Osteocyte (in vitro differentiated cells): ENCODE data around the gene ME2. TPM values are rescaled to one million over a fixed set of nuclear protein-coding genes. Genes with fewer than 3 reads are reported as not detected.

Experiments used
- DNase-seq: peaks from one replicate; pipeline ENCODE4 v3.0.0; 2021; ENCODE audit warnings: mixed read lengths; ENCODE audit not compliant: unreplicated experiment; ENCODE audit errors: extremely low spot score
- H3K27ac Mint-ChIP-seq: one replicate; pipeline ENCODE4 v1.8.0; 2021; ENCODE audit warnings: mild to moderate bottlenecking, mixed read lengths; ENCODE audit not compliant: unreplicated experiment
- H3K27me3 Mint-ChIP-seq: one replicate; pipeline ENCODE4 v1.8.0; 2021; ENCODE audit warnings: mixed read lengths; ENCODE audit not compliant: unreplicated experiment
- H3K36me3 Mint-ChIP-seq: one replicate; pipeline ENCODE4 v1.8.0; 2021; ENCODE audit warnings: mixed read lengths; ENCODE audit not compliant: unreplicated experiment
- H3K4me1 Mint-ChIP-seq: one replicate; pipeline ENCODE4 v1.8.0; 2021; ENCODE audit warnings: mixed read lengths; ENCODE audit not compliant: unreplicated experiment
- H3K4me3 Mint-ChIP-seq: one replicate; pipeline ENCODE4 v1.8.0; 2021; ENCODE audit warnings: mild to moderate bottlenecking, moderate library complexity, mixed read lengths; ENCODE audit not compliant: unreplicated experiment
- H3K9me3 Mint-ChIP-seq: one replicate; pipeline ENCODE4 v1.8.0; 2021; ENCODE audit warnings: mixed read lengths; ENCODE audit not compliant: unreplicated experiment
- total RNA-seq: library from RNA; stranded (reverse); gene quantifications from 2 replicates; pipeline ENCODE4 v1.2.1, GENCODE V29; 2021
- TF ChIP-seq, protein P1 (sequence below): fragments of 200-600 bp; sonication (generic); IDR thresholded peaks from 2 replicates; pipeline ENCODE4 v1.5.0; 2021; ENCODE audit warnings: antibody characterized with exemption, mild to moderate bottlenecking, moderate library complexity

Gene ME2
- total RNA-seq, 1 donor from 2014 or later = 31.8 TPM

DNA sequence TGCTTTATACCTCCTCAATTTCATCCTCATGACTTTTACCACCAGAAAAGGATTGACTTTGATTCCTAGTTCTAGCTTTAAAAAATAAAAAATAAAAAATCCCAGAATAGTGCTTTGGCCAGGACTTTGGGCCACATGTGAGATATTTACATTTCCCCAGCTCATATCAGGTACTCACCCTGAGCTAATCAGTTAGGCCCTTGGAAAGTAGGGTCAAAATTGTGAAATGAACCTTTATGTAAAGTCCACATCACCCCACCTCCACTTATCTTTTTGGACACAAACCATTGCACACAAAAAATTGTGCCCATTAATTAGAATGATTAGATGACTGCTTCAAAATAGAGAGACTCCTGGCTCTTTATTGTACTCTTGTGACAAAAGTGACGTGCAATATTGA is 17.2 kb downstream of the ME2 start:
- TF ChIP-seq, protein P1, sequence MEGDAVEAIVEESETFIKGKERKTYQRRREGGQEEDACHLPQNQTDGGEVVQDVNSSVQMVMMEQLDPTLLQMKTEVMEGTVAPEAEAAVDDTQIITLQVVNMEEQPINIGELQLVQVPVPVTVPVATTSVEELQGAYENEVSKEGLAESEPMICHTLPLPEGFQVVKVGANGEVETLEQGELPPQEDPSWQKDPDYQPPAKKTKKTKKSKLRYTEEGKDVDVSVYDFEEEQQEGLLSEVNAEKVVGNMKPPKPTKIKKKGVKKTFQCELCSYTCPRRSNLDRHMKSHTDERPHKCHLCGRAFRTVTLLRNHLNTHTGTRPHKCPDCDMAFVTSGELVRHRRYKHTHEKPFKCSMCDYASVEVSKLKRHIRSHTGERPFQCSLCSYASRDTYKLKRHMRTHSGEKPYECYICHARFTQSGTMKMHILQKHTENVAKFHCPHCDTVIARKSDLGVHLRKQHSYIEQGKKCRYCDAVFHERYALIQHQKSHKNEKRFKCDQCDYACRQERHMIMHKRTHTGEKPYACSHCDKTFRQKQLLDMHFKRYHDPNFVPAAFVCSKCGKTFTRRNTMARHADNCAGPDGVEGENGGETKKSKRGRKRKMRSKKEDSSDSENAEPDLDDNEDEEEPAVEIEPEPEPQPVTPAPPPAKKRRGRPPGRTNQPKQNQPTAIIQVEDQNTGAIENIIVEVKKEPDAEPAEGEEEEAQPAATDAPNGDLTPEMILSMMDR = no peak
- H3K4me3 Mint-ChIP-seq = no peak overlapping the region
- H3K27ac Mint-ChIP-seq = no peak overlapping the region
- DNase-seq = no peak
- H3K9me3 Mint-ChIP-seq = peaks cover 4% of the 10 kb centered on the region
- peaks cover 23% of the 10 kb centered on the region for H3K36me3 Mint-ChIP-seq
- H3K4me1 Mint-ChIP-seq = peaks cover 6% of the 10 kb centered on the region
- no peaks in the 10 kb centered on the region for H3K27me3 Mint-ChIP-seq

DNA sequence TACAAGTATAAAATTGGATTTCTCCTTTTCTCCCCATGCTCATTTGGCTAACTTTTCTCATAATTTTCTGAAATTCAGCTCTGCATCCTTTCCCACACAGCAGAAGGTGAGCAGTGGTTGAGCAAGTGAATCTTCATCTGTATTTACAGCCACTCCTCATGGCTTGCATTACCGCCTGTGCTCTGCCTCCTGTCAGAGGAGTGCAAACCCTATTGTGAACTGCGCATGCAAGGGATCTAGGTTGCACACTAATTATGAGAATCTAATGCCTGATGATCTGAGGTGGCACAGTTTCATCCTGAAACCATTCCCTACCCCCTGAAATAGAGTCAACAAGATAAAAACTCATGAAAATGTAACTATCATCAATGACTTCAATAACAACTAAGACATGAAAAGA is 20.0 kb downstream of the ME2 start:
- H3K9me3 Mint-ChIP-seq = peaks cover 4% of the 10 kb centered on the region

DNA sequence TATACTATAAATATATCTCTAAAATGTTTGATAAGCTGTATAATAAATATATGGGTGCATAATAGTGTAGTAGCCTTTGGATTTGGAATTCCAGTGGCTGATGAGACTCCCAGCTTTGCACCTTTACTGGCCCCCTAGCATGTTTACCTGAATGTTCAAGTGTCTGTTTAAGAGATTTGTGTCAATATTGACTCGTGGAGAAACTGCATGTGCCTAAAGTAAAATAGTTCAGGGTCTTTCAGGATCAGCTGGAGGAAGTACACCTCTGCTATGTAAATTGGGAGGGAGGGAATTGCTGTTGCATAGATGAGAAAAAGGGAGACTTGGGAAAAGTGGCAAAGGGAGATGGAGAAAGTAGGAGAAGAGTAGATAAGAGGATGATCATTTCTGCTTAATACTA is 23.9 kb downstream of the ME2 start:
- H3K4me3 Mint-ChIP-seq = no peak overlapping the region
- no peak overlapping the region for H3K27ac Mint-ChIP-seq
- peaks cover 4% of the 10 kb centered on the region for H3K9me3 Mint-ChIP-seq
- peaks cover 24% of the 10 kb centered on the region for H3K36me3 Mint-ChIP-seq
- TF ChIP-seq, protein P1 = no peak
- no peaks in the 10 kb centered on the region for H3K4me1 Mint-ChIP-seq
- H3K27me3 Mint-ChIP-seq = no peaks in the 10 kb centered on the region
- no peak for DNase-seq

More for the DNA sequence above, 20.0 kb downstream of the ME2 start:
- TF ChIP-seq, protein P1 = no peak
- DNase-seq = no peak
- H3K36me3 Mint-ChIP-seq = peaks cover 23% of the 10 kb centered on the region
- H3K27me3 Mint-ChIP-seq = no peaks in the 10 kb centered on the region
- no peak overlapping the region for H3K4me3 Mint-ChIP-seq
- no peaks in the 10 kb centered on the region for H3K4me1 Mint-ChIP-seq
- H3K27ac Mint-ChIP-seq = no peak overlapping the region

DNA sequence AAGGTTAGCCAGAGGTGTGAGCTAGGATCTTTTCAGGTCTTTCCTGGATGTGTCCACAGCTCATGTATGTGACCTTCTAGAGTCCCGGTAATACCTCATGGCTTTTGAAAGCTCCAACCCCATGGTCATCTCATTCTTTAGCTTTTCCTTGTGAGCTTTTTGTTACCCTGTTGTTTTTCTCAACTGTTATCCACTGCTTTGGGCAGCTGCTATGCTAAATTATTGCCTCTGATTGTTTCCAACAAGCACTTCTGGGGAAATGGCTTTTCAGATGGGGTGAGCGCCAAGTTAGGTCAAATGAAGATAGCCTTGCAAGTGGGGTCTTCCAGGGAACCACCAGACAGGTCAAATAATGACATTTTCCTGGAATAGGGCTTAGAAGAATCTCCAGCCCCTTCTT is 27.9 kb downstream of the ME2 start:
- DNase-seq = no peak
- peaks cover 35% of the 10 kb centered on the region for H3K36me3 Mint-ChIP-seq
- no peaks in the 10 kb centered on the region for H3K4me1 Mint-ChIP-seq
- TF ChIP-seq, protein P1 = no peak
- H3K4me3 Mint-ChIP-seq = no peak overlapping the region
- H3K27me3 Mint-ChIP-seq = no peaks in the 10 kb centered on the region
- H3K27ac Mint-ChIP-seq = no peak overlapping the region
- no peaks in the 10 kb centered on the region for H3K9me3 Mint-ChIP-seq

DNA sequence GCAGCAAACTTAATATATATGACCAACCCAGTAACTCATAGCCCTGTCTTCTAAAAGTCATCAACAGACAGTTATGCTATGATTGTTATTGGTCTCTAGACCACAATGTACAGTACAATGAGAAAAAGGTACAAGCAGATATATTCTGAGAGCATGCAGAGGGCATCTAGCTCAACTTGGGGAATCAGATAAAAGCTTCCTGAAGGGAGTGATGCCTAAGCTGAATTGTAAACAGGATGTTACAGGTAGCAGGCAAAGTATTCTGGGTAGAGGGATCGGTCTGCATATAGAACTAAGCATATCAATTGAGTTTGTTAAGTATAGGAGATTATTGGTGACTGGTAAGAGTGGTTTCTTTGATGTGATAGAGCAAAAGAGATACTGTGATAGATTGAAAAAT is 30.3 kb downstream of the ME2 start:
- no peak for DNase-seq
- Mint-ChIP-seq H3K27ac (no peak overlapping the region), H3K4me3 (no peak overlapping the region), H3K27me3 (no peaks in the 10 kb centered on the region), H3K36me3 (peaks cover 40% of the 10 kb centered on the region), H3K9me3 (no peaks in the 10 kb centered on the region), H3K4me1 (peaks cover under 1% of the 10 kb centered on the region)
- TF ChIP-seq, protein P1 = no peak
